IPS-18a (cell line): ENCODE results near the gene UPK1A.
"Not testable (repeated sequence)": the region's sequence is repeated elsewhere in the genome, so short reads cannot be mapped to it uniquely, and the experiment has no call there.

Source experiments
- H3K27ac ChIP-seq: one replicate; pipeline ENCODE4 v1.5.1; 2013; ENCODE audit warnings: low read length
- H3K27me3 ChIP-seq: one replicate; pipeline ENCODE4 v1.6.1; 2013; ENCODE audit warnings: mild to moderate bottlenecking, low read length; ENCODE audit not compliant: control insufficient read depth, insufficient read depth
- H3K36me3 ChIP-seq: one replicate; pipeline ENCODE4 v1.6.1; 2013; ENCODE audit warnings: low read depth, low read length; ENCODE audit not compliant: control insufficient read depth
- H3K4me1 ChIP-seq: one replicate; pipeline ENCODE4 v1.6.1; 2013; ENCODE audit warnings: low read depth, low read length; ENCODE audit not compliant: control insufficient read depth
- H3K4me3 ChIP-seq: one replicate; pipeline ENCODE4 v1.5.1; 2013; ENCODE audit warnings: low read length
- H3K9ac ChIP-seq: one replicate; pipeline ENCODE4 v1.6.1; 2013; ENCODE audit warnings: mild to moderate bottlenecking, low read length, moderate library complexity
- H3K9me3 ChIP-seq: one replicate; pipeline ENCODE4 v1.6.1; 2013; ENCODE audit warnings: low read depth, low read length; ENCODE audit not compliant: control insufficient read depth

UPK1A gene

GRCh38 chr19:35645680-35646511 lies 20.4 kb upstream of the UPK1A start:
- Histone ChIP-seq H3K9ac (no peak overlapping the region), H3K4me3 (no peak overlapping the region), H3K4me1 (peaks cover 10% of the 10 kb centered on the region)

GRCh38 chr19:35648017-35648961 lies 18.0 kb upstream of the UPK1A start, which contains the start of gene COX6B1:
Gene COX6B1, plus strand, starts transcription at chr19:35648323. Its CDS starts 2,921 bp downstream, at chr19:35651244.
- Histone ChIP-seq H3K9ac (peak within 1 kb of the TSS; percentile 79), H3K4me3 (peak within 1 kb of the TSS; percentile 95)

More at GRCh38 chr19:35645680-35646511, 20.4 kb upstream of the UPK1A start:
- Histone ChIP-seq H3K9me3 (no peaks in the 10 kb centered on the region), H3K27me3 (peaks cover 17% of the 10 kb centered on the region), H3K27ac (no peak overlapping the region), H3K36me3 (peaks cover 1% of the 10 kb centered on the region)

GRCh38 chr19:35650581-35650980 lies 15.7 kb upstream of the UPK1A start:
- Histone ChIP-seq H3K4me3 (no peak overlapping the region), H3K27ac (no peak overlapping the region), H3K4me1 (no peaks in the 10 kb centered on the region), H3K36me3 (peaks cover 22% of the 10 kb centered on the region), H3K9me3 (no peaks in the 10 kb centered on the region), H3K9ac (no peak overlapping the region), H3K27me3 (peaks cover 10% of the 10 kb centered on the region)

More at GRCh38 chr19:35648017-35648961, 18.0 kb upstream of the UPK1A start, which contains the start of gene COX6B1:
- H3K27me3 ChIP-seq, result peaks cover 13% of the 10 kb centered on the region
- no peaks in the 10 kb centered on the region for H3K4me1 ChIP-seq
- peaks cover 5% of the 10 kb centered on the region for H3K36me3 ChIP-seq
- H3K27ac ChIP-seq, result no peak within 1 kb of the TSS
- H3K9me3 ChIP-seq, result no peaks in the 10 kb centered on the region

GRCh38 chr19:35654828-35655227 lies 11.5 kb upstream of the UPK1A start:
- H3K36me3 ChIP-seq, result peaks cover 40% of the 10 kb centered on the region
- not testable (repeated sequence) for H3K27me3 ChIP-seq, H3K9ac ChIP-seq, H3K4me1 ChIP-seq, H3K4me3 ChIP-seq, H3K9me3 ChIP-seq, H3K27ac ChIP-seq

- Histone ChIP-seq H3K9me3 (no peaks in the 10 kb centered on the region), H3K9ac (no peak overlapping the region), H3K27me3 (no peaks in the 10 kb centered on the region), H3K27ac (no peak overlapping the region), H3K4me3 (no peak overlapping the region), H3K36me3 (peaks cover 40% of the 10 kb centered on the region), H3K4me1 (no peaks in the 10 kb centered on the region)
These were observed 10.7 kb upstream of the UPK1A start for GRCh38 chr19:35655600-35655999.

GRCh38 chr19:35656700-35657099 lies 9.6 kb upstream of the UPK1A start:
- H3K4me3 ChIP-seq, result no peak overlapping the region
- no peaks in the 10 kb centered on the region for H3K27me3 ChIP-seq
- no peak overlapping the region for H3K9ac ChIP-seq
- H3K27ac ChIP-seq, result no peak overlapping the region
- no peaks in the 10 kb centered on the region for H3K9me3 ChIP-seq
- peaks cover 35% of the 10 kb centered on the region for H3K36me3 ChIP-seq
- no peaks in the 10 kb centered on the region for H3K4me1 ChIP-seq

- Histone ChIP-seq H3K27me3 (no peaks in the 10 kb centered on the region), H3K36me3 (peaks cover 35% of the 10 kb centered on the region), H3K9me3 (no peaks in the 10 kb centered on the region), H3K4me1 (no peaks in the 10 kb centered on the region), H3K27ac (no peak overlapping the region), H3K9ac (no peak overlapping the region), H3K4me3 (no peak overlapping the region)
These were observed 8.2 kb upstream of the UPK1A start for GRCh38 chr19:35657904-35658700.

- Histone ChIP-seq H3K9ac (no peak overlapping the region), H3K4me1 (no peaks in the 10 kb centered on the region), H3K27me3 (no peaks in the 10 kb centered on the region), H3K4me3 (no peak overlapping the region), H3K27ac (no peak overlapping the region), H3K9me3 (no peaks in the 10 kb centered on the region), H3K36me3 (peaks cover 6% of the 10 kb centered on the region)
These were observed 4.3 kb upstream of the UPK1A start for GRCh38 chr19:35661995-35662340.

- H3K27me3 ChIP-seq, result no peaks in the 10 kb centered on the region
- H3K4me1 ChIP-seq, result no peaks in the 10 kb centered on the region
- H3K9ac ChIP-seq, result no peak overlapping the region
- no peaks in the 10 kb centered on the region for H3K9me3 ChIP-seq
- no peak overlapping the region for H3K27ac ChIP-seq
- no peaks in the 10 kb centered on the region for H3K36me3 ChIP-seq
- H3K4me3 ChIP-seq, result no peak overlapping the region
These were observed 2.3 kb upstream of the UPK1A start for GRCh38 chr19:35663981-35664380.

GRCh38 chr19:35665157-35665556 lies 1.2 kb upstream of the UPK1A start:
- Histone ChIP-seq H3K27ac (no peak overlapping the region), H3K9me3 (no peaks in the 10 kb centered on the region)

GRCh38 chr19:35665604-35666003 lies 713 bp upstream of the UPK1A start:
- Histone ChIP-seq H3K27ac (no peak overlapping the region), H3K9ac (no peak overlapping the region), H3K4me3 (no peak overlapping the region), H3K4me1 (no peaks in the 10 kb centered on the region), H3K27me3 (peaks cover 4% of the 10 kb centered on the region), H3K36me3 (no peaks in the 10 kb centered on the region), H3K9me3 (no peaks in the 10 kb centered on the region)

More at GRCh38 chr19:35665157-35665556, 1.2 kb upstream of the UPK1A start:
- no peaks in the 10 kb centered on the region for H3K4me1 ChIP-seq
- no peaks in the 10 kb centered on the region for H3K36me3 ChIP-seq
- H3K9ac ChIP-seq, result no peak overlapping the region
- no peak overlapping the region for H3K4me3 ChIP-seq
- peaks cover 4% of the 10 kb centered on the region for H3K27me3 ChIP-seq
